DND-41 (cell line): ENCODE data around the gene RHBDD3.

Experiments
- CTCF ChIP-seq: IDR thresholded peaks from 2 replicates; pipeline ENCODE4 v1.5.1; 2012; ENCODE audit warnings: borderline replicate concordance, low read length, moderate library complexity, mild to moderate bottlenecking; ENCODE audit not compliant: poor library complexity, severe bottlenecking; ENCODE audit errors: extremely low read depth
- EZH2 ChIP-seq: IDR thresholded peaks from 3 replicates; pipeline ENCODE4 v1.6.1; 2012; ENCODE audit warnings: borderline replicate concordance, low read depth, mild to moderate bottlenecking, moderate library complexity, low read length, inconsistent platforms; ENCODE audit not compliant: severe bottlenecking

GRCh38 chr22:29225422-29226090, 42.2 kb downstream of the RHBDD3 start:
- no peak for TF ChIP-seq EZH2
- no peak for TF ChIP-seq CTCF
